H9 (cell line): ENCODE results near the gene TRIOBP. TPM values are rescaled to one million over a fixed set of nuclear protein-coding genes. Genes with fewer than 3 reads are reported as not detected.

Experiments used
- DNase-seq: peaks from one replicate; pipeline ENCODE4 v3.0.0-alpha.2; 2017
- H2AFZ ChIP-seq: one replicate; pipeline ENCODE4 v1.6.1; 2013; ENCODE audit warnings: mild to moderate bottlenecking, low read length, control low read depth, moderate library complexity
- H2AK5ac ChIP-seq: 2 replicates; pipeline ENCODE4 v1.6.1; 2013; ENCODE audit warnings: low read length, control low read depth, mixed read lengths; ENCODE audit not compliant: insufficient read length
- H2BK120ac ChIP-seq: one replicate; pipeline ENCODE4 v1.6.1; 2013; ENCODE audit warnings: low read depth, mild to moderate bottlenecking, low read length, control low read depth, inconsistent platforms; ENCODE audit not compliant: poor library complexity, severe bottlenecking
- H2BK12ac ChIP-seq: 2 replicates; pipeline ENCODE4 v1.6.1; 2013; ENCODE audit warnings: low read length, control low read depth, mixed read lengths, low read depth; ENCODE audit not compliant: insufficient read length
- H2BK15ac ChIP-seq: 2 replicates; pipeline ENCODE4 v1.6.1; 2013; ENCODE audit warnings: low read depth, low read length, control low read depth
- H2BK20ac ChIP-seq: one replicate; pipeline ENCODE4 v1.6.1; 2013; ENCODE audit warnings: low read depth, mild to moderate bottlenecking, low read length, control low read depth, inconsistent platforms; ENCODE audit not compliant: poor library complexity, severe bottlenecking
- H2BK5ac ChIP-seq: 2 replicates; pipeline ENCODE4 v1.6.1; 2013; ENCODE audit warnings: low read length, control low read depth, mixed read lengths; ENCODE audit not compliant: insufficient read length
- H3K14ac ChIP-seq: 2 replicates; pipeline ENCODE4 v1.6.1; 2013; ENCODE audit warnings: low read length, control low read depth; ENCODE audit not compliant: insufficient read depth
- H3K18ac ChIP-seq: 2 replicates; pipeline ENCODE4 v1.6.1; 2013; ENCODE audit warnings: low read depth, mild to moderate bottlenecking, mixed read lengths, low read length, control low read depth; ENCODE audit not compliant: insufficient read length
- H3K23ac ChIP-seq: 2 replicates; pipeline ENCODE4 v1.6.1; 2013; ENCODE audit warnings: low read length, control low read depth, mixed read lengths, low read depth; ENCODE audit not compliant: insufficient read length
- H3K23me2 ChIP-seq: 2 replicates; pipeline ENCODE4 v1.6.1; 2013; ENCODE audit warnings: low read depth, mild to moderate bottlenecking, mixed read lengths, low read length, control low read depth; ENCODE audit not compliant: insufficient read length, poor library complexity, severe bottlenecking
- H3K27ac ChIP-seq: 2 replicates; pipeline ENCODE4 v1.5.1; 2013; ENCODE audit warnings: low read length, control low read depth, mixed read lengths, low read depth; ENCODE audit not compliant: insufficient read length
- H3K27me3 ChIP-seq: 2 replicates; pipeline ENCODE4 v1.6.1; 2013; ENCODE audit warnings: low read length, control low read depth, inconsistent platforms; ENCODE audit not compliant: insufficient read depth
- H3K4ac ChIP-seq: 2 replicates; pipeline ENCODE4 v1.6.1; 2013; ENCODE audit warnings: low read depth, mild to moderate bottlenecking, control low read depth, inconsistent platforms, low read length, moderate library complexity
- H3K4me1 ChIP-seq: 2 replicates; pipeline ENCODE4 v1.6.1; 2013; ENCODE audit warnings: low read length, control low read depth, inconsistent platforms; ENCODE audit not compliant: insufficient read depth
- H3K4me2 ChIP-seq: 2 replicates; pipeline ENCODE4 v1.6.1; 2013; ENCODE audit warnings: low read length, control low read depth, mixed read lengths; ENCODE audit not compliant: insufficient read length, insufficient read depth
- H3K56ac ChIP-seq: 2 replicates; pipeline ENCODE4 v1.6.1; 2013; ENCODE audit warnings: low read depth, mild to moderate bottlenecking, mixed read lengths, low read length, control low read depth; ENCODE audit not compliant: insufficient read length
- H3K79me1 ChIP-seq: 2 replicates; pipeline ENCODE4 v1.6.1; 2013; ENCODE audit warnings: low read depth, mild to moderate bottlenecking, moderate library complexity, low read length, control low read depth, inconsistent platforms; ENCODE audit not compliant: insufficient read depth, poor library complexity, severe bottlenecking
- H3K79me2 ChIP-seq: 2 replicates; pipeline ENCODE4 v1.6.1; 2013; ENCODE audit warnings: low read length, control low read depth, inconsistent platforms; ENCODE audit not compliant: insufficient read depth
- H3K9ac ChIP-seq: 2 replicates; pipeline ENCODE4 v1.6.1; 2013; ENCODE audit warnings: low read length, control low read depth, mixed read lengths; ENCODE audit not compliant: insufficient read length; ENCODE audit errors: extremely low read depth
- H3K9me3 ChIP-seq: one replicate; pipeline ENCODE4 v1.6.1; 2013; ENCODE audit warnings: low read depth, low read length, inconsistent platforms; ENCODE audit not compliant: control insufficient read depth
- H3T11ph ChIP-seq: one replicate; pipeline ENCODE4 v1.6.1; 2013; ENCODE audit warnings: mild to moderate bottlenecking, low read length, control low read depth, inconsistent platforms
- H4K20me1 ChIP-seq: one replicate; pipeline ENCODE4 v1.6.1; 2013; ENCODE audit not compliant: control insufficient read depth, insufficient read length, insufficient read depth
- H4K5ac ChIP-seq: 2 replicates; pipeline ENCODE4 v1.6.1; 2013; ENCODE audit warnings: low read depth, mild to moderate bottlenecking, mixed read lengths, low read length, control low read depth; ENCODE audit not compliant: insufficient read length
- H4K8ac ChIP-seq: replicated peaks from 2 replicates; pipeline ENCODE4 v1.6.1; 2013; ENCODE audit warnings: low read length, control low read depth, mixed read lengths, low read depth; ENCODE audit not compliant: insufficient read length
- H4K91ac ChIP-seq: 2 replicates; pipeline ENCODE4 v1.6.1; 2013; ENCODE audit warnings: low read depth, mild to moderate bottlenecking, moderate library complexity, mixed read lengths, low read length, control low read depth; ENCODE audit not compliant: insufficient read length
- H3K27ac Mint-ChIP-seq, 3 experiments: 2 replicates in 2 of 3; 3 replicates in 1 of 3; pipeline ENCODE4 v1.8.0; 2020 to 2021; ENCODE audit warnings: mixed read lengths in 3 of 3, mild to moderate bottlenecking in 1 of 3, moderate library complexity in 1 of 3
- H3K27me3 Mint-ChIP-seq: 2 replicates; pipeline ENCODE4 v1.8.0; 2021; ENCODE audit warnings: low read depth, mild to moderate bottlenecking, moderate library complexity, mixed read lengths
- H3K36me3 Mint-ChIP-seq, 3 experiments: 2 replicates in 2 of 3; 3 replicates in 1 of 3; pipeline ENCODE4 v1.8.0; 2020 to 2021; ENCODE audit warnings: low read depth in 3 of 3, mixed read lengths in 3 of 3; ENCODE audit not compliant: insufficient read depth in 1 of 3
- H3K4me1 Mint-ChIP-seq, 2 experiments: 2 replicates each; pipeline ENCODE4 v1.8.0; 2020; ENCODE audit warnings: mixed read lengths in 2 of 2
- H3K4me3 Mint-ChIP-seq, 2 experiments: 2 replicates in 1 of 2; 3 replicates in 1 of 2; pipeline ENCODE4 v1.8.0; 2020 to 2021; ENCODE audit warnings: mild to moderate bottlenecking in 2 of 2, mixed read lengths in 2 of 2, moderate library complexity in 1 of 2
- H3K9me3 Mint-ChIP-seq, 2 experiments: 2 replicates in 1 of 2; 3 replicates in 1 of 2; pipeline ENCODE4 v1.8.0; 2020; ENCODE audit warnings: mild to moderate bottlenecking in 2 of 2, mixed read lengths in 2 of 2, moderate library complexity in 1 of 2
- WGBS: extraction: QIAGEN DNeasy Blood & Tissue Kit; methylation state at CpG from one replicate; pipeline ENCODE4 v1.1.7; 2013; ENCODE audit warnings: missing lambda C conversion rate, low lambda C conversion rate, mixed read lengths; ENCODE audit not compliant: insufficient read length; ENCODE audit errors: extremely low coverage; 5-methylcytosine and 5-hydroxymethylcytosine counted together
- total RNA-seq: library from RNA; stranded (reverse); gene quantifications from 2 replicates; pipeline ENCODE4 v1.2.1, GENCODE V29; 2021
- TF ChIP-seq, protein P1 (sequence below): fragments of 200-600 bp; sonication (generic); conservative IDR thresholded peaks from 3 replicates; pipeline ENCODE4 v1.8.0; 2021; ENCODE audit warnings: antibody characterized with exemption, mild to moderate bottlenecking

The TRIOBP gene
- total RNA-seq, 1 experiment from 2014 or later = 52.7 TPM

GRCh38 chr22:37662039-37662438 lies 34.8 kb upstream of the TRIOBP start:
- no peaks in the 10 kb centered on the region for H3K9me3 Mint-ChIP-seq
- peaks cover 27% of the 10 kb centered on the region; the same call in 1 of the 2 replicates for H3K79me2 ChIP-seq

More at GRCh38 chr22:37662039-37662438, 34.8 kb upstream of the TRIOBP start:
- Histone ChIP-seq H3K14ac (no peak overlapping the region), H3K27me3 (no peaks in the 10 kb centered on the region), H3K4me2 (no peak overlapping the region), H3K79me1 (peaks cover 15% of the 10 kb centered on the region), H3K4me1 (peaks cover 2% of the 10 kb centered on the region; the same call in 1 of the 2 replicates), H3K56ac (no peak overlapping the region), H3K23ac (no peak overlapping the region), H2BK120ac (no peak overlapping the region), H3T11ph (no peak overlapping the region), H3K23me2 (peaks cover 7% of the 10 kb centered on the region), H3K27ac (no peak overlapping the region), H2BK15ac (no peak overlapping the region), H4K5ac (no peak overlapping the region), H4K91ac (no peak overlapping the region), H3K9ac (no peak overlapping the region), H4K8ac (no peak overlapping the region), H2BK12ac (no peak overlapping the region), H2BK5ac (no peak overlapping the region), H3K9me3 (no peaks in the 10 kb centered on the region), H4K20me1 (no peaks in the 10 kb centered on the region), H3K18ac (no peak overlapping the region), H2AFZ (no peak overlapping the region), H3K4ac (no peak overlapping the region), H2AK5ac (no peak overlapping the region), H2BK20ac (no peak overlapping the region)
- DNase-seq = no peak
- Mint-ChIP-seq H3K4me3 (no peak overlapping the region), H3K27ac (0 out of 7 replicates have a peak overlapping the region, but pooled peaks of 1 of the 3 experiments have one; percentile 5), H3K36me3 (peaks cover 13 to 34% (median 32%) of the 10 kb centered on the region in 3 experiments; a peak in 6 of 7 replicates), H3K27me3 (no peaks in the 10 kb centered on the region), H3K4me1 (peaks cover 22 to 23% of the 10 kb centered on the region in 2 experiments)
- no CpG with 5 or more reads among the region's 5 CpGs for WGBS
- TF ChIP-seq, protein P1, sequence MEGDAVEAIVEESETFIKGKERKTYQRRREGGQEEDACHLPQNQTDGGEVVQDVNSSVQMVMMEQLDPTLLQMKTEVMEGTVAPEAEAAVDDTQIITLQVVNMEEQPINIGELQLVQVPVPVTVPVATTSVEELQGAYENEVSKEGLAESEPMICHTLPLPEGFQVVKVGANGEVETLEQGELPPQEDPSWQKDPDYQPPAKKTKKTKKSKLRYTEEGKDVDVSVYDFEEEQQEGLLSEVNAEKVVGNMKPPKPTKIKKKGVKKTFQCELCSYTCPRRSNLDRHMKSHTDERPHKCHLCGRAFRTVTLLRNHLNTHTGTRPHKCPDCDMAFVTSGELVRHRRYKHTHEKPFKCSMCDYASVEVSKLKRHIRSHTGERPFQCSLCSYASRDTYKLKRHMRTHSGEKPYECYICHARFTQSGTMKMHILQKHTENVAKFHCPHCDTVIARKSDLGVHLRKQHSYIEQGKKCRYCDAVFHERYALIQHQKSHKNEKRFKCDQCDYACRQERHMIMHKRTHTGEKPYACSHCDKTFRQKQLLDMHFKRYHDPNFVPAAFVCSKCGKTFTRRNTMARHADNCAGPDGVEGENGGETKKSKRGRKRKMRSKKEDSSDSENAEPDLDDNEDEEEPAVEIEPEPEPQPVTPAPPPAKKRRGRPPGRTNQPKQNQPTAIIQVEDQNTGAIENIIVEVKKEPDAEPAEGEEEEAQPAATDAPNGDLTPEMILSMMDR = no peak
